ENCODE results near the gene FBXW7.

The FBXW7 gene

GRCh38 chr4:152500275-152500674 lies 35.6 kb downstream of the FBXW7 start:
- Histone ChIP-seq H3K9ac (ENCODE audit: low read length in 2 of 2) (no peak overlapping the region), H3K36me3 (ENCODE audit: control insufficient read depth in 2 of 2, insufficient read depth in 2 of 2, low read length in 2 of 2) (no peaks in the 10 kb centered on the region), H3K4me3 (ENCODE audit: low read length in 2 of 2) (no peak overlapping the region), H3K27me3 (ENCODE audit: control insufficient read depth in 1 of 2, insufficient read depth in 2 of 2, low read length in 2 of 2) (no peaks in the 10 kb centered on the region), H3K9me3 (ENCODE audit: control insufficient read depth in 2 of 2, low read length in 2 of 2) (no peaks in the 10 kb centered on the region), H3K4me1 (ENCODE audit: control insufficient read depth, insufficient read depth, low read length) (no peaks in the 10 kb centered on the region), H3K27ac (ENCODE audit: low read length) (no peak overlapping the region)

DNA sequence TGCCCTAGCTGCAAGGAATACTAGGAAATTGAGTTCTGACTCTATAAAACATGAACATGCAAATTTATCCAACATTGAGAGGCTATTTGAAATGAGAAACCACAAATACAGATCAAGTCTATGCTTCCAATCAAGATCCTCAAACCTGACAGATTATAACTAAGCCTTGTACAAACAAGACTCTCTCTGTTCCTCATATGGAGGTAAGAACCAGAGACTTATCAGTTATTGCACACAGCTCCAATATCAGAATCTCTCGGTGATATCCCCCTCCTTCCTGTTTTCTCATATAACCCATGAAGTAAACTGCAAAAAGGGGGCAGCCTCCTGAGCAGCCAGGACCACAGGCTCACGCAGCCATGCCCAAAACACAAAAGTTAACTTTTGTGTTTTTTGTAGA lies 36.5 kb downstream of the FBXW7 start:
- H3K36me3 ChIP-seq (ENCODE audit: control insufficient read depth in 2 of 2, insufficient read depth in 2 of 2, low read length in 2 of 2): no peaks in the 10 kb centered on the region
- H3K9ac ChIP-seq (ENCODE audit: low read length in 2 of 2): no peak overlapping the region
- no peaks in the 10 kb centered on the region for H3K9me3 ChIP-seq (ENCODE audit: control insufficient read depth in 2 of 2, low read length in 2 of 2)
- H3K27ac ChIP-seq (ENCODE audit: low read length): no peak overlapping the region
- no peaks in the 10 kb centered on the region for H3K27me3 ChIP-seq (ENCODE audit: control insufficient read depth in 1 of 2, insufficient read depth in 2 of 2, low read length in 2 of 2)
- no peaks in the 10 kb centered on the region for H3K4me1 ChIP-seq (ENCODE audit: control insufficient read depth, insufficient read depth, low read length)
- H3K4me3 ChIP-seq (ENCODE audit: low read length in 2 of 2): no peak overlapping the region

GRCh38 chr4:152494020-152494419 lies 41.9 kb downstream of the FBXW7 start:
- H3K27ac ChIP-seq (ENCODE audit: low read length): no peak overlapping the region
- H3K4me3 ChIP-seq (ENCODE audit: low read length in 2 of 2): no peak overlapping the region
- no peak overlapping the region for H3K9ac ChIP-seq (ENCODE audit: low read length in 2 of 2)
- no peaks in the 10 kb centered on the region for H3K4me1 ChIP-seq (ENCODE audit: control insufficient read depth, insufficient read depth, low read length)
- no peaks in the 10 kb centered on the region for H3K27me3 ChIP-seq (ENCODE audit: control insufficient read depth in 1 of 2, insufficient read depth in 2 of 2, low read length in 2 of 2)
- H3K9me3 ChIP-seq (ENCODE audit: control insufficient read depth in 2 of 2, low read length in 2 of 2): no peaks in the 10 kb centered on the region
- H3K36me3 ChIP-seq (ENCODE audit: control insufficient read depth in 2 of 2, insufficient read depth in 2 of 2, low read length in 2 of 2): no peaks in the 10 kb centered on the region

DNA sequence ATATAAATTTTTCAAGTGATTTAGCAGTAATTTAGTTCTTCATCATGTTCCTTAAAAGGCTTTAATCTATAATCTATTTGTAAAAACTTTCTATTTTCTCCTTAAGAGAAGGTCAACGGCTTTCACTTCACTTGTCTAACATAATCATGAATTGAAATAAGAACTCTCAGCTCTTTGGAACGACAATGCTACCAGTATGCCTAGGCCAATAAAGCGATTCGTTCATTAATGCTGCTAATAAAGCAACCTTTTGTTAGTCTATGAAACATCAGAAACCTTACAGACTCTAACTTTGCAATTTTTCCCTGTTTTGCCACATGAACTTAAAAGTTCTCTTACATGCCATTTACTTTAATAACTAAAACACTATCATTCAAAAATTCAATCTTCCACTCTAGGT lies 47.6 kb downstream of the FBXW7 start:
- Histone ChIP-seq H3K36me3 (ENCODE audit: control insufficient read depth in 2 of 2, insufficient read depth in 2 of 2, low read length in 2 of 2) (no peaks in the 10 kb centered on the region), H3K27me3 (ENCODE audit: control insufficient read depth in 1 of 2, insufficient read depth in 2 of 2, low read length in 2 of 2) (no peaks in the 10 kb centered on the region), H3K27ac (ENCODE audit: low read length) (no peak overlapping the region), H3K9me3 (ENCODE audit: control insufficient read depth in 2 of 2, low read length in 2 of 2) (no peaks in the 10 kb centered on the region), H3K9ac (ENCODE audit: low read length in 2 of 2) (no peak overlapping the region), H3K4me1 (ENCODE audit: control insufficient read depth, insufficient read depth, low read length) (no peaks in the 10 kb centered on the region), H3K4me3 (ENCODE audit: low read length in 2 of 2) (no peak overlapping the region)

GRCh38 chr4:152486429-152487389 lies 49.2 kb downstream of the FBXW7 start:
- Histone ChIP-seq H3K27ac (ENCODE audit: low read length) (no peak overlapping the region), H3K36me3 (ENCODE audit: control insufficient read depth in 2 of 2, insufficient read depth in 2 of 2, low read length in 2 of 2) (no peaks in the 10 kb centered on the region), H3K4me3 (ENCODE audit: low read length in 2 of 2) (no peak overlapping the region), H3K9me3 (ENCODE audit: control insufficient read depth in 2 of 2, low read length in 2 of 2) (no peaks in the 10 kb centered on the region), H3K4me1 (ENCODE audit: control insufficient read depth, insufficient read depth, low read length) (no peaks in the 10 kb centered on the region), H3K9ac (ENCODE audit: low read length in 2 of 2) (no peak overlapping the region), H3K27me3 (ENCODE audit: control insufficient read depth in 1 of 2, insufficient read depth in 2 of 2, low read length in 2 of 2) (no peaks in the 10 kb centered on the region)

GRCh38 chr4:152485726-152486276 lies 50.1 kb downstream of the FBXW7 start:
- Histone ChIP-seq H3K9ac (ENCODE audit: low read length in 2 of 2) (no peak overlapping the region), H3K36me3 (ENCODE audit: control insufficient read depth in 2 of 2, insufficient read depth in 2 of 2, low read length in 2 of 2) (no peaks in the 10 kb centered on the region), H3K27ac (ENCODE audit: low read length) (no peak overlapping the region), H3K4me1 (ENCODE audit: control insufficient read depth, insufficient read depth, low read length) (no peaks in the 10 kb centered on the region), H3K27me3 (ENCODE audit: control insufficient read depth in 1 of 2, insufficient read depth in 2 of 2, low read length in 2 of 2) (no peaks in the 10 kb centered on the region), H3K9me3 (ENCODE audit: control insufficient read depth in 2 of 2, low read length in 2 of 2) (no peaks in the 10 kb centered on the region), H3K4me3 (ENCODE audit: low read length in 2 of 2) (no peak overlapping the region)

DNA sequence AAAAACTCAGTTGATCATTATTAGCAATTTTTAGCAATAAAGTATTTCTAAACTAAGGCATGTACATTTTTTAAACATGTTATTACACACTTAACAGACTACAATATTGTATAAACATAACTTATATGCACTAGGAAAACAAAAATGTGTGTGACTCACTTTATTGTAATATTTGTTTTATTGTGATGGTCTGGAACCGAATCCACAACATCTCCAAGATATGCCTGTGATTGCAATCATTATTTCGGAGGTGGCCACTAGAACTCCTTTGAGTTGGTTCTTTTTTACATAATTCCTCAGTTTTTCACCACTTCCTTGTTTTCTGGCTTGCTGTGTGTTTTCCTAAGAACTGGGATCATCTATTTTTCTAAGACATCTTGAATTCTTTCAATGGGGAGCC lies 53.7 kb downstream of the FBXW7 start:
- Histone ChIP-seq H3K9me3 (ENCODE audit: control insufficient read depth in 2 of 2, low read length in 2 of 2) (no peaks in the 10 kb centered on the region), H3K4me1 (ENCODE audit: control insufficient read depth, insufficient read depth, low read length) (no peaks in the 10 kb centered on the region), H3K27ac (ENCODE audit: low read length) (no peak overlapping the region), H3K27me3 (ENCODE audit: control insufficient read depth in 1 of 2, insufficient read depth in 2 of 2, low read length in 2 of 2) (no peaks in the 10 kb centered on the region), H3K9ac (ENCODE audit: low read length in 2 of 2) (no peak overlapping the region), H3K4me3 (ENCODE audit: low read length in 2 of 2) (no peak overlapping the region), H3K36me3 (ENCODE audit: control insufficient read depth in 2 of 2, insufficient read depth in 2 of 2, low read length in 2 of 2) (no peaks in the 10 kb centered on the region)

DNA sequence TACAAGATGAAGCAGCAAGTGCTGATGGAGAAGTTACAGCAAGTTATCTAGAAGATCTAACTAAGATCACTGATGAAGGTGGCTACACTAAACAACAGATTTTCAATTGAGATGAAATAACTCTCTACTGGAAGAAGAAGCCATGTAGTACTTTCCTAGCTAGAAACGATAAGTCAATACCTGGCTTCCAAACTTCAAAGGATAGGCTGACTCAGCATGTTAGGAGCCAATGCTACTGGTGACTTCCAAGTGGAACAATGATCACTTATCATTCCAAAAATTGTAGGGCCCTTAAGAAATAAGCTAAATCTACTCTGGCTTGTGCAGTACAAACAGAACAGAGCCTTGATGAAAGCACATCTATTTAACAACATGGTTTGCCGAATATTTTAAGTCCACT lies 55.0 kb downstream of the FBXW7 start:
- H3K4me3 ChIP-seq (ENCODE audit: low read length in 2 of 2): no peak overlapping the region
- no peak overlapping the region for H3K27ac ChIP-seq (ENCODE audit: low read length)
- no peaks in the 10 kb centered on the region for H3K4me1 ChIP-seq (ENCODE audit: control insufficient read depth, insufficient read depth, low read length)
- no peaks in the 10 kb centered on the region for H3K36me3 ChIP-seq (ENCODE audit: control insufficient read depth in 2 of 2, insufficient read depth in 2 of 2, low read length in 2 of 2)
- H3K27me3 ChIP-seq (ENCODE audit: control insufficient read depth in 1 of 2, insufficient read depth in 2 of 2, low read length in 2 of 2): no peaks in the 10 kb centered on the region
- H3K9ac ChIP-seq (ENCODE audit: low read length in 2 of 2): no peak overlapping the region
- H3K9me3 ChIP-seq (ENCODE audit: control insufficient read depth in 2 of 2, low read length in 2 of 2): no peaks in the 10 kb centered on the region

DNA sequence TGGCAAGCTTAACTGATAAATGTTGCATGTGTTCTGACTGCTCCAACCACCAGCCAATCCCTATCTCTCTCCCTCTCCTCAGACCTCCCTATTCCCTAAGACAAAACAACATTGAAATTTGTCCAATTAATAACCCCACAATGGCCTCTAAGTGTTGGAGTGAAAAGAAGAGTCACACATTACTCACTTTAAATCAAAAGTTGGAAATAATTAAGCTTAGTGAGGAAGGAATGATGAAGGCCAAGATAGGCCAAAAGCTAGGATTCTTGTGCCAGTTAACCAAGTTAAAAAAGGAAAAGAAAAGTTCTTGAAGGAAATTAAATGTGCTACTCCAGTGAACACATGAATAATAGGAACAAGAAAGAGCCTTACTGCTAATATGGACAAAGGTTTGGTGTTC lies 55.6 kb downstream of the FBXW7 start:
- H3K27ac ChIP-seq (ENCODE audit: low read length): no peak overlapping the region
- no peaks in the 10 kb centered on the region for H3K9me3 ChIP-seq (ENCODE audit: control insufficient read depth in 2 of 2, low read length in 2 of 2)
- H3K27me3 ChIP-seq (ENCODE audit: control insufficient read depth in 1 of 2, insufficient read depth in 2 of 2, low read length in 2 of 2): no peaks in the 10 kb centered on the region

GRCh38 chr4:152479428-152480026 lies 56.4 kb downstream of the FBXW7 start:
- Histone ChIP-seq H3K27ac (ENCODE audit: low read length) (no peak overlapping the region), H3K36me3 (ENCODE audit: control insufficient read depth in 2 of 2, insufficient read depth in 2 of 2, low read length in 2 of 2) (no peaks in the 10 kb centered on the region), H3K9ac (ENCODE audit: low read length in 2 of 2) (no peak overlapping the region), H3K27me3 (ENCODE audit: control insufficient read depth in 1 of 2, insufficient read depth in 2 of 2, low read length in 2 of 2) (no peaks in the 10 kb centered on the region), H3K9me3 (ENCODE audit: control insufficient read depth in 2 of 2, low read length in 2 of 2) (no peaks in the 10 kb centered on the region), H3K4me1 (ENCODE audit: control insufficient read depth, insufficient read depth, low read length) (no peaks in the 10 kb centered on the region), H3K4me3 (ENCODE audit: low read length in 2 of 2) (no peak overlapping the region)

More for the DNA sequence above, 55.6 kb downstream of the FBXW7 start:
- H3K4me1 ChIP-seq (ENCODE audit: control insufficient read depth, insufficient read depth, low read length): no peaks in the 10 kb centered on the region
- H3K4me3 ChIP-seq (ENCODE audit: low read length in 2 of 2): no peak overlapping the region
- H3K36me3 ChIP-seq (ENCODE audit: control insufficient read depth in 2 of 2, insufficient read depth in 2 of 2, low read length in 2 of 2): no peaks in the 10 kb centered on the region
- no peak overlapping the region for H3K9ac ChIP-seq (ENCODE audit: low read length in 2 of 2)

All from stomach smooth muscle (tissue), 2 donors.